Testis (tissue), 2 donors: ENCODE measurements around the gene SSBP2.

ENCODE experiments used
- CTCF ChIP-seq, 3 experiments: fragments of 450-650 bp in 2 of 3; fragments of 200-600 bp in 1 of 3; sonication (generic) in 1 of 3; IDR thresholded peaks; one replicate each; pipeline ENCODE4 v1.5.1; 2016 to 2019; ENCODE audit warnings: antibody characterized with exemption in 3 of 3, mild to moderate bottlenecking in 2 of 3, moderate library complexity in 1 of 3
- POLR2A ChIP-seq: fragments of 450-650 bp; IDR thresholded peaks from one replicate; pipeline ENCODE4 v1.6.1; 2017; ENCODE audit warnings: antibody characterized with exemption, mild to moderate bottlenecking, moderate library complexity

DNA sequence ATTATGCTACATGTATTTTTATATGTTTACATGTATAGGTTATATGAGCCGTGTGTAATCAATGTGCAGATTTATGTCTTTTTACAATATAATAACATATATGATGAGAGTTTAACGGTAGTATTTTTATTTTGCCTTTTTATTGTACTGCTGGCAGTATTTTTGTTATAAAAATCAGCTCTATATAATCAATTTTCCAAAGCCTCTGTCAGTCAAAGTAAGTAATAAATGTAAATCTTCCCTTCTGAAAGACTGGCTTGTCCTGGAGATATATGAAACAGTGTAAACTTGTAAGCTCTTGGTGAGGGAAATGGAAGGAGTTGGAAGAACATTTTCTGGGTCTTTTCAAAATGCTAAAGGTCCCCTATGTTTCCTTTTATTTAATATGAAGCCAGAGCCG lies 173.8 kb downstream of the SSBP2 start:
- TF ChIP-seq CTCF (IDR thresholded peaks at IDR 0.05) (no peak), POLR2A (no peak)
